ENCODE measurements around the gene DNAI1. TPM values are rescaled to one million over a fixed set of nuclear protein-coding genes. Genes with fewer than 3 reads are reported as not detected.

The DNAI1 gene
- total and polyA plus RNA-seq, 10 donors, result not detected

GRCh38 chr9:34491596-34491995 lies 33.0 kb downstream of the DNAI1 start:
- H3K36me3 ChIP-seq, result no peaks in the 10 kb centered on the region
- DNase-seq, result no peak
- no peak overlapping the region for H3K27ac ChIP-seq
- H3K9me3 ChIP-seq, result no peaks in the 10 kb centered on the region
- H3K4me3 ChIP-seq, result no peak overlapping the region
- peaks cover 0 to 66% (median 0%) of the 10 kb centered on the region in 7 donors for H3K27me3 ChIP-seq (replicated peaks in 1 of 7)
- no peaks in the 10 kb centered on the region for H3K4me1 ChIP-seq
- intact Hi-C loops (cut with DNase I; ENCODE audit: low total_unique reads), result no loop called here
- TF ChIP-seq POLR2A (IDR thresholded peaks at IDR 0.05) (no peak), POLR2AphosphoS5 (IDR thresholded peaks at IDR 0.05) (no peak), CTCF (IDR thresholded peaks at IDR 0.05 in 8 of 11, conservative IDR thresholded peaks at IDR 0.05 in 3 of 11) (no peak)
- 50 to 56% (median 51%) methylated on average over 2 of the region's 2 CpGs for WGBS, 5 donors

- H3K36me3 ChIP-seq, result no peaks in the 10 kb centered on the region
- intact Hi-C loops (cut with DNase I; ENCODE audit: low total_unique reads), result no loop called here
- no peak for TF ChIP-seq POLR2AphosphoS5 (IDR thresholded peaks at IDR 0.05)
- no peak for TF ChIP-seq CTCF (IDR thresholded peaks at IDR 0.05 in 8 of 11, conservative IDR thresholded peaks at IDR 0.05 in 3 of 11)
- no peak for TF ChIP-seq POLR2A (IDR thresholded peaks at IDR 0.05)
- H3K4me3 ChIP-seq, result no peak overlapping the region
- no peak for DNase-seq
- H3K9me3 ChIP-seq, result no peaks in the 10 kb centered on the region
- 18 to 41% (median 36%) methylated on average over 2 of the region's 2 CpGs for WGBS, 5 donors
- no peak overlapping the region for H3K27ac ChIP-seq
- peaks cover 0 to 66% (median 0%) of the 10 kb centered on the region in 7 donors for H3K27me3 ChIP-seq (replicated peaks in 1 of 7)
- no peaks in the 10 kb centered on the region for H3K4me1 ChIP-seq
These were observed 33.4 kb downstream of the DNAI1 start for GRCh38 chr9:34492051-34492450.

GRCh38 chr9:34493972-34494535 lies 35.4 kb downstream of the DNAI1 start:
- Histone ChIP-seq H3K4me3 (no peak overlapping the region), H3K27me3 (replicated peaks in 1 of 7) (peaks cover 0 to 51% (median 0%) of the 10 kb centered on the region in 7 donors), H3K36me3 (no peaks in the 10 kb centered on the region), H3K9me3 (no peaks in the 10 kb centered on the region), H3K27ac (no peak overlapping the region), H3K4me1 (no peaks in the 10 kb centered on the region)
- TF ChIP-seq POLR2A (IDR thresholded peaks at IDR 0.05) (no peak), POLR2AphosphoS5 (IDR thresholded peaks at IDR 0.05) (no peak), CTCF (IDR thresholded peaks at IDR 0.05 in 8 of 11, conservative IDR thresholded peaks at IDR 0.05 in 3 of 11) (no peak)
- intact Hi-C loops (cut with DNase I; ENCODE audit: low total_unique reads), result no loop called here
- 33 to 40% (median 34%) methylated on average over 8 of the region's 8 CpGs for WGBS, 5 donors
- DNase-seq, result peak; percentile 15

- peaks cover 0 to 41% (median 0%) of the 10 kb centered on the region in 7 donors for H3K27me3 ChIP-seq (replicated peaks in 1 of 7)
- DNase-seq, result no peak
- no peaks in the 10 kb centered on the region for H3K9me3 ChIP-seq
- no peak overlapping the region for H3K4me3 ChIP-seq
- intact Hi-C loops (cut with DNase I; ENCODE audit: low total_unique reads), result loop anchor here (5.0 kb wide), 1 partner anchor 59 kb away; no protein-coding TSS in a partner anchor
- H3K4me1 ChIP-seq, result peaks cover 0 to 3% (median 0%) of the 10 kb centered on the region in 6 donors
- 70 to 80% (median 72%) methylated on average over 6 of the region's 6 CpGs for WGBS, 5 donors
- no peaks in the 10 kb centered on the region for H3K36me3 ChIP-seq
- no peak overlapping the region for H3K27ac ChIP-seq
- TF ChIP-seq POLR2A (IDR thresholded peaks at IDR 0.05) (no peak), POLR2AphosphoS5 (IDR thresholded peaks at IDR 0.05) (no peak), CTCF (IDR thresholded peaks at IDR 0.05 in 8 of 11, conservative IDR thresholded peaks at IDR 0.05 in 3 of 11) (no peak)
These were observed 37.6 kb downstream of the DNAI1 start for GRCh38 chr9:34496149-34496712.
